ENCODE measurements around the gene SH3RF3.
A peak's percentile ranks its signal among the peaks of the same experiment; 100 is the strongest.

The SH3RF3 gene

GRCh38 chr2:109460553-109461324 lies 331.7 kb downstream of the SH3RF3 start:
- DNase-seq = no peak

GRCh38 chr2:109463236-109463635 lies 334.2 kb downstream of the SH3RF3 start:
- DNase-seq = no peak

GRCh38 chr2:109463891-109464290 lies 334.9 kb downstream of the SH3RF3 start:
- no peak for DNase-seq

GRCh38 chr2:109466674-109467575 lies 337.9 kb downstream of the SH3RF3 start:
- no peak for DNase-seq

GRCh38 chr2:109467701-109468100 lies 338.7 kb downstream of the SH3RF3 start:
- no peak for DNase-seq

- DNase-seq = no peak
Observed at GRCh38 chr2:109468893-109469292, 339.9 kb downstream of the SH3RF3 start.

GRCh38 chr2:109471658-109472057 lies 342.7 kb downstream of the SH3RF3 start:
- DNase-seq = no peak

- DNase-seq = no peak
Observed at GRCh38 chr2:109472331-109472959, 343.4 kb downstream of the SH3RF3 start.

- DNase-seq = no peak
Observed at GRCh38 chr2:109472974-109473373, 344.0 kb downstream of the SH3RF3 start.

GRCh38 chr2:109473616-109474318 lies 344.8 kb downstream of the SH3RF3 start:
- DNase-seq = peak; percentile 60

GRCh38 chr2:109474319-109474825 lies 345.4 kb downstream of the SH3RF3 start:
- no peak for DNase-seq

GRCh38 chr2:109475531-109476210 lies 346.7 kb downstream of the SH3RF3 start:
- DNase-seq = no peak

GRCh38 chr2:109476641-109477441 lies 347.8 kb downstream of the SH3RF3 start:
- DNase-seq = no peak

- no peak for DNase-seq
Observed at GRCh38 chr2:109478906-109479493, 350.0 kb downstream of the SH3RF3 start.

- no peak for DNase-seq
Observed at GRCh38 chr2:109479804-109480203, 350.8 kb downstream of the SH3RF3 start.

- DNase-seq = no peak
Observed at GRCh38 chr2:109480486-109481195, 351.6 kb downstream of the SH3RF3 start.

GRCh38 chr2:109481196-109481555 lies 352.2 kb downstream of the SH3RF3 start:
- peak; percentile 75 for DNase-seq

- DNase-seq = no peak
Observed at GRCh38 chr2:109481599-109481998, 352.6 kb downstream of the SH3RF3 start.

- no peak for DNase-seq
Observed at GRCh38 chr2:109482361-109482861, 353.4 kb downstream of the SH3RF3 start.

Data from NCI-H2029 (cell line).